GM21526 (cell line): ENCODE data around the gene VPS26C.

ENCODE experiments used
- ATAC-seq: cut with Tn5 transposase; IDR thresholded peaks from one replicate; pipeline ENCODE4 v1.9.1; 2021; ENCODE audit warnings: moderate library complexity; ENCODE audit not compliant: unreplicated experiment, low FRiP score

The VPS26C gene

DNA sequence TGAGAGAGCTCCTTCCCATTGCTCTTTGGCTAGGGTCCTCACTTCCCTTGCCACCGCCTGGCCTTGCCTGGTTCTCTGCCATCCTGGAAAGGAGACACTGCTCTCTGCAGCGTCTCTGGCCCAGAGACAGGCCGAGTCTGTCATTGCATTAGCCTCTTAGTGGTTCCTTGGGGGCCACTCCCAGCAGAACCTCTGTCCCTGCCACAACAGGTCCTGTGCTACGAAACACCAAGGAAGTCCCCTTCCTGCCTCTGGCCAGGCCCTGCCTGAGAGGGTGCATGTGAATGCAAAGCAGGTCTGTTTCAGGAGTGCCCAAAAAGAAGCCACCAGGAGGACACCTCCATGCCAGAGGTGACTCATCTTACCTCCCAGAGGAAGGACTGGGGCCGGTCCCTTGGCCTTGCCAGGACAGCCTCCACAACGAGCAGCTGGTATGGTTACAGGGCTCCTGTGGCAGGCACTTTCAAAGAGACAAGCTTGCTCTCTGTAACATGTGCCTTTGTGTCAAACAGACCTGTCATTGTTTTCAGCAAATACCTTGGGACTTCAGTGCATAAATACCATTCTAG, 59.6 kb downstream of the VPS26C start:
- ATAC-seq = peak; percentile 37

DNA sequence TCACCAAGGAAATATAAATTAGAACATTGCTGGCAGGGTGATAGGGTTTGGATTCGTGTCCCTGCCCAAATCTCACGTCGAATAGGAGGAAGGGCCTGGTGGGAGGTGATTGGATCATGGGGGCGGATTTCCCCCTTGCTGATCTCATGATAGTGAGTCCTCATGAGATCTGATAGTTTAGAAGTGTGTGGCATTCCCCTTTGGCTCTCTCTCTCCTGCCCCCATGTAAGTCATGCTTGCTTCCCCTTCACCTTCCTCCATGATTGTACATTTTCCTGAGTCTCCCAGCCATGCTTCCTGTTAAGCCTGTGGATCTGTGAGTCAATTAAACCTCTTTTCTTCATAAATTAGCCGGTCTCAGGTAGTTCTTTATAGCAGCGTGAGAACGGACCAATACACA, 60.6 kb downstream of the VPS26C start:
- ATAC-seq = no peak

DNA sequence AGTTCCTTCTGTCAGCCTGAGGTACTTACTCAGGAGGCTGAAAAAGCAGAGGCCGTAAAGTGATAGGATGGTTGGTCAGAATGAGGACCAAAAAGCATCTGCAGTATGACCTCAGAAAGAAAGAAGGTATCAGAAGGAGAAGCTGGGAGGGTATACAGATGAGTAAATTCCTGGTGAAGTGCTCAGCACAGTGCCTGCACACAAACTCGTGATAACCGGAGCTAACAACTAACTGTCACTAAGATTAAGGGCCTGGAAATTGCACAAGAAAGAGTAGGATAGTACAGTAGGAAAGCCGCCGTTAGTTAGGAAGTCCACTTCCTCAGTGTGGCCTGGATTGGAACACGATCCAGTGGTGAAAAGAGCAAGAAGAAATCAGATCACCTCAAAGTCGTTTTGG, 62.6 kb downstream of the VPS26C start:
- no peak for ATAC-seq

DNA sequence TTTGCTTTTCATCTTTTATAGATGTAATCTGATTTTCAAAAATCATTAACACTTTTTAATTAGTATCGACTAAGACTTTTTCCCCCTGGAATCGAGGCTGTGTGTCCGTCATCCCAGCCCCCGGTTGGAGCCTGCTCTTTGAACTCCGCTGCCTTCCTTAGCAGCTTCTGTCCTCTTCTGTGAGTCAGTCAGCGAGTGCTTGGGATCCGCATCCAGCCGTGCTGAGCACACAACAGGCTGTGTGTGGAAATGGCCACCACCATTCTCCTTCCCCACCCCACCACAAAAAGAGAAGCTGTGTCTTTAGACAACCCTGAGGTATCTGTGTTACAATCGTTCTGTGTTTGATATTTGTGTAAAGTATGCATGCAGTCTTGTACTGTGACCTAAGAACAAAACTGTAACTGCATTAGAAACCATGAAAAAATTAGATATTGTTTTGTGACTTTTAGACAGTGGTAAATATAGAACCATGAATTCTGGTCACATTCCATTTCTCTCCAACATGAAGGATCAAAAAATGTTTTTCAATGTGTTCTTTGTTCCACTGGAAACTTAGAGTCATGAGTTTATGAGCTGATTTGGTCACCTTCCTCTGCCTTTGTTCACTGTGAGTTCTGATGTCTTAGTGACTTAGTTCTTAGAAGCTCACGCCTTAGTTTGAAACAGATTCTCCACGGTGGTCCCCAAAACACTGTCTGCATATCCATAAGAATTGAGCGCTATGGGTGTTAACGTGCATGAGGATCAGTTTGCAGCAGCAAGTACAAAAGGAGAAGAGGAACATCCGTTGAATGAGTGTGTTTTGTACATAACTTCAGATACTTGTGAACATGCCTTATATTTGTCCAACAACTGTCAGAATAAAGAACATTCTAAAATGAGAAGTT, 64.7 kb downstream of the VPS26C start:
- ATAC-seq = no peak

DNA sequence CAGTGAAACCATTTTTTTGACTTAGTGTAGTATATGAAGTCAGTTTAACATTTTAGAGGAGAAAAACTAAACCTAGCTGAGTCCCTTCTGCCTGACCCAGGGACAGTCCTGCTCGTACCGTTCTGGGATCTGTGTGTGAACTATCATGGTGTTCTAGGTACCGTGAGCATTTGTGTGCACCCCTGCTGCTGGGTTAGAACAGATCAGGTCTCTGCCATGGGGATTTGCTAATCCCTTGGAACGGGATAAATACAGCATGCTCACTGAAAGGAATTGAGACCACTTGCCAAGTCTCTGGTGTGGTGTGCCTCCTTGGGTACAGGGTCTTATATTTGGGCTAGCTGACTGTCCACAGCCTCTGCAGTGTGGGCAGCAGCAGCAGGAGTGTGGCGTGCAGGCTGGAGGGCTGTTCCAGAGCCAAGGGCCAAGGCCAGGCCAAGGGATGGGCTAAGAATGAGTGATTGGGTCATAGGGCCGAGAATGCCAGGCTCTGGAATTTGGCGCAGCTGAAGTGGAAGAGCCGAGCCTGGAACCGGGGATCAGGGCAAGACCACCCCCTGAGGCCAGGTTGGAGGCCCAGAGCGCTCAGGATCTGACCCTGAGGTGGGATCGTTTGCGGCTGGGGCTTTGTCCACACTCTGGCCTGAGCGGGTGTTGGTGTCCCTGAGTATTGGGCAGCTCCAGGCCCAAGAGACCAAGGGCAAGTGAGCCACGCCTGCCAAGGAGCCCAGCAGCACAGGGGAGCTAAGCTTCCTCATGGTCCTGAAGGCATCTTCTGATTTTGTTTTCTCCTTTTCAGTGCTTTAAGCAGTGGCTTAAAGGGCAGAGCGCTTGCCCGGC, 66.3 kb downstream of the VPS26C start:
- ATAC-seq = no peak

DNA sequence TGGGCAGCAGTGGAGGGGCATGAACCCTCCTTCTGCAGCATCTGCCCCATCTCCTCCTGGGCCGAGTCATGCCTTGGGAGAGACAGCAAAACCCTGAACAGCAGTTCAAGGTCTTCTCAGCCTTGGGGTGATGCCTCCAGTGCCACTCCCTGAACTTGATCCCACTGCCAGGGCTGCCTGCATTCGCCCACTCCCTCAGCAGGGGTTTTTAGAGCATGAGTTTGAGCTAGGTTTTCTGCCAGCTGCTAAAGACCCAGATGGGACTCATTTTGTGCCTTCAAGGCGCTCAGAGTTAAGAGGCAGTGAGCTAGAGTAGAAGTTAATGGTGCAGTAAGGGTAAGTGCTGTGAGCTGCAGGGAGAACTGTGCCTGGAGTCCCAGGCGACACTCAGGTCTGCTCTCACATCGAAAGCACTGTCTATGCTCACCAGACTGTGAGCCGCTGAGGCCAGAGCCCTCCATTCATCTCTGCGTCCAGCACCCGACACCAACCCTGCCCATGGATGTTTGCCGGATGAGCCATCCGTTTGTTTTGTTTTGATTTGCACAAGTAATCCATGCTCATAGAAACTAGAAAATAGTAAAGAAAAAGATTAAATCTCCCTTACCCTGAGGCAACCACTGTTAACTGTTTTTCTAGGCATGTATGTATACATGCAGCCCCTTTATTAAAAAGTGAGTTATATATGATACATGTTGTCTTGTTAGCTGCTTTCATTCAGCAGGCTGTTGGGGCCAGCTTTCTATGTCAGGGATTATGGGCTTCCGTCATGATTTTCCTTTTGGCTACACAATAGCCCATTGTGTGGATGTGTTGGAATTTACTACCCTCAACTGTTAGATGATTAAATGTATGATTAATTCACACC, 67.8 kb downstream of the VPS26C start:
- ATAC-seq = no peak

DNA sequence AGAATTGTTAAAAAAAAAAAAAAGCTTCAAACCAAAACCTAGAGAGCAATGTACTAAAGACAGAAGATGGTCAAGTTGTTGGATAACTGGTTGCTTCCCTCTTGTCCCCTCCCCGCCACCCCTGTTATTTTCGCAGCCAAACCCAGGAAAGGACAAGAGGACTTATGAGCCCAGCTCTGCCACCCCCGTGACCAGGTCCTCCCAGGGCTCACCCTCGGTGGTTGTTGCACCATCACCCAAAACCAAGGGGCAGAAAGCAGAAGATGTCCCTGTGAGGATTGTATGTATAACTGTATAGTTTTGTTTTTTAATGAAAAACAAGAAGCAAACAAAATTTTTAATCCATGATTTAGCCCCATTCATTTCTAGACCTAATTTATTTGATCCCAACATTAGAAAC, 69.4 kb downstream of the VPS26C start:
- no peak for ATAC-seq

DNA sequence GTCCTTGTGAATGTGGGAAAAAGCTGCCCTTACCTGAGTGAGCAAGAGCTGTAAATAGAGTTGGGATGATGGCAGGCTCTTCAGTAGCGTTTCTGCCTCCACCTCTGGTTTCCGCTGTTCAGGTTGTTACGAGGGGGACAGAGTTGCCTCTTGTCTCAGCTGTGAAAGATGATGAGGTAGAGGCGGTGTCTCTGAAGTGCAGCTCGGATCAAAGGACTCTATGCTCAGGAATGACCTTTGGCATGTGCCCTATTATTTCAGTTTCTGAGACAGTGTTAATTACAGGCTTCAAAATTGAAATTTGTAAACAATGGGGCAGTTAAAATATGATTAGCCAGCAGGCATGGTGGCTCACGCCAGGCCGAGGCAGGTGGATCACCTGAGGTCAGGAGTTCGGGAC, 70.3 kb downstream of the VPS26C start:
- no peak for ATAC-seq

DNA sequence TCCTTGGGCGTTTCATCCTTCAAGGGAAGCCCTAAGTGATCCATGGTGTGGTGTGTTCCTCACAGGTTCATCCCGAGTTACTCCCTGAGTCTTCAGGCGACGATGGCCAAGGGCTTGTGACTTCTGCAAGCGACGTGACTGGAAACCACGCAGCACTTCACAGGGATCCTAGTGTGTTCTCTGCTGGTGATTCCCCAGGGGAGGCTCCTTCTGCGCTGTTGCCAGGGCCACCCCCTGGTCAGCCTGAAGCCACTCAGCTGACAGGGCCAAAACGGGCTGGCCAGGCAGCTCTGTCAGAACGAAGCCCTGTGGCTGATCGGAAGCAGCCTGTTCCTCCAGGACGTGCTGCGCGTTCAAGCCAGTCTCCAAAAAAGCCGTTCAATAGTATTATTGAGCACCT, 71.5 kb downstream of the VPS26C start:
- no peak for ATAC-seq

DNA sequence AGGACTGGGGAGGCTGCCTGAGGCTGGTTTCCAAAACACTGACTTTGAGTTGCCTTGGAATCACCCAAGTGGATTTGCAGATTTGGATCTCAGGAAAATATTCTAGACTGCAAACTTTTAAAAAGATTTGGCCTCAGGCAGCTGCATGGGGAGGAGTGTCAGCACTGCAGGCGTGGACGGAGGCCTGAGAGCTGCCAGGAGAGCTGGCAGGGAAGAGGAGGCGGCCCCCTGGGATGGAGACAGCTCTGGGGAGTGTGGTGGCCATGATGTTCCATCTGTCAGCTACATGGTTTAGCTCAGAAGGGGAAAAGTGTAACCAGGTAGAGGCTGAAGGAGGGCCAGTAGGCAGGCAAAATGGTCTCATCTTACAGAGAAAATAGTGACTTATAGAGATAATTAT, 72.1 kb downstream of the VPS26C start:
- ATAC-seq = no peak

DNA sequence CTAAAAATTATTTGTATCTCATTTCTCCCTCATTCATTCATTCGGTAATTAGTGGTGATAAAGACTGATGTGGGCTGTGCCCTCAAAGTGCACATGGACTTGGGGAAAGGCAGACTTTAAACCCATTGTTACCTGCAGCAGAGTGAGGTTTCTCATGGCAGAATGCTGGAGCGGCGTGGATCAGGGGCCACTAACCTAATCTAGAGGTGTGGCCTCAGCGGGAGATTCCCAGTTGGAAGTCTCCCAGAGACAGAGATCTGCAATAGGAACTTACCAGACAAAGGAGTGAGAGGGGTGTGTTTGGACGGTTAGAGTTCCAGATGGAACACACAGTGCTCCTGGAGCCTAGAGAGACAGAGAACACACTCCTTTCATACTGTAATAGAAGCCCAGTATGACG, 73.5 kb downstream of the VPS26C start:
- ATAC-seq = no peak

DNA sequence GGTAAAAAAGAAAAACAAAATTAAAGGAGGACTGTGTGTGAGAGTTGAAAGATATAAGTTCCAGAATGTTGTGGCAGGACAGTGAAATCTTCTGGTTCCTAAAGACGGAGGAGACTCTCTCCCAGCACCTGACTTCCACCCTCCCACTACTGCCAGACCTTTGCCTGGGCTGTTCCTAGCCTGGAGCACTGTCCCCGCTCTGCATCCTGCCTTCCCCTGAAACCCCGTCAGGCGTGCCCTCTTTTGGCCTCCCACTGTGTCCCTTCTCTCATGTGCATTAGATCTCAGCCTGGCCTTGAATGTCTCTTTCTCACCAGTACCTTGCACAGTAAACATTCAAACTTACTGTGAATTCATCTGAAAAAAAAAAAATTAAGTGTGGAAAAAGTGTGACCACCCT, 74.1 kb downstream of the VPS26C start:
- ATAC-seq = no peak

DNA sequence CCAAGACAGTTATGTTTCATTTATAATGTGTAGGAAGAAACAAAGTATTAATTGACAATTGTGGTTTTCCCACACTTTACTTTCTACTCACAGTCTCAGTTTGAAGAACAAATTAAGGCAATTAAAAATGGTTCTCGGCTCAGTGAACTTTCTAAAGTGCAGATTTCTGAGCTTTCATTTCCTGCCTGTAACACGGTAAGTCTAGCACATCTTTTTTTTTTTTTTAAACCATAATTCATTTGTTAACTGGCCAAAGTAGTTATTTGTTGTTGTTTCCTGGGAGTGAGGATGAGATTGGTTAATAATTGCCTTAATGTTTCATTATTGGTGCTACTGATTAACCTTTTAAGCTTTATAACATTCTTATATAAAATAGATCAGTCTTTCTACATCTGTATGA, 75.1 kb downstream of the VPS26C start:
- ATAC-seq = no peak

DNA sequence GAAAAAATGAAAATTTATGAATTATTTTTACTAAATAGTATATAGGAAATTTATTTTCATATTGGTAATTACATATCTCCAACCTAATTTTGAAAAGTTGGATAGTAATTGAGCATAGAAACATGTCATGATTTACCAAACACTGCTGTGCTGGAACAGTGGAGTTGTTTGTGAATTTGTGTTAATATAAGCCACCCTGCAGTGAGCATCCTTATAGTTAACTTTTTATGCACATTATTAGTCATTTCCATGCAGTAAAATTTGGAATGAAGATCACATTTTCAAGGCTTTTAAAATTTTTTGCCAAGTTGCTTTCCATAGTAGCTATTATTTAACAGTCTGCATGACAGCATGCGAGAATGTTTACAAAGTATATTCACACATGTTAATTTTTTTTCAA, 78.3 kb downstream of the VPS26C start:
- no peak for ATAC-seq

DNA sequence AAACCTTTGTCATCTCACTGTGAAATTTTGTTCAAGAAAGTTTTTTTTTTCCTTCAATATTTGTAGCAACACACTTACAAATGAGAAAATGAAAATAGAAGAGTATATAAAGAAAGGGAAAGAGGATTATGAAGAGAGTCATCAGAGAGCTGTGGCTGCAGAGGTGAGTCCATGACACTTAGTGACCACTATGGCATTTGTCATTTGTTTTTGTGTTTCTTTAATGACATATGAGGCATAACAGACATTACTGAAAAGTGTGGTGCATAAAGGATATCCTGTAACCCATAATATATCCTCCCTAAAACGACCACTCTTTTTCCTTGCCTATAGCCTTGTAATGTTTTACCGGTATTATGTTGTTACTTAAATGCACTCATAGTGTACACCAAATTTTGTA, 80.2 kb downstream of the VPS26C start:
- no peak for ATAC-seq

DNA sequence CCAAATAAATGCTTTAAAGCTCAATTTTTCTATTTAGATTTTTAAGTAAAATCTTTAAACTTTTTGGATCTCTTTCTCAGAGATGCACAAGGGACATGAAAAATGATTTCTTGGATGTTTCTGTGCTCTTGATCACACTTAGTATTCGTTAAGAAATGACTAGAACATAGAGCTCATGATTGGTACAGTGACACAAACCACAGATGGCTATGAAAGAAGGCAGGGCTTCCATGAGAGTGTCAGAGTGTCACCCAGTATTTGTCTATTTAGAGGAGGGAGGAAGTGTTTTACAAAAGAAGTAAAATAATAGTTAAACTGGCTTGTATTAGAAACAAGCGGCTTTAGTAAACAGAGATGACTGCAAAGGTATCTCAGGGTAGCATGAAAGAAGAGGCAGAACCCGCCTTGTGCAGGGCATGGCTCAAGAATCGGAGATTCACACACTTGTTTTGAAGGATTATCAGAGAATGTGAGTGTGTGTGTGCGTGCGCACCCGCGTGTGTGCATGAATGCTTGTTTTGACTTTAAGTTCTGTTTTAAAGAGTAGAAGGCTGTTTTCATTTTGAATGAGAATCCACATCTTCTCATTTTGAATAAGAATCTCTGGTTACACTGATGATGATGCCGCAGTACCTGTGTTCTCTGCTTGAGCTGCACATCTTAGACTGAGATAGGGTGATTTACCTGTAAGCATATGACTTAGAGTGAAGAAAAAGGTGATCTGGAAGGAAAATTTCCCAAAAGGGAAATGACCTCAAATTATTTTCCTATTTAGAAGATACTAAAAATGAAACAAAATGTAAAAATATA, 82.1 kb downstream of the VPS26C start:
- no peak for ATAC-seq

DNA sequence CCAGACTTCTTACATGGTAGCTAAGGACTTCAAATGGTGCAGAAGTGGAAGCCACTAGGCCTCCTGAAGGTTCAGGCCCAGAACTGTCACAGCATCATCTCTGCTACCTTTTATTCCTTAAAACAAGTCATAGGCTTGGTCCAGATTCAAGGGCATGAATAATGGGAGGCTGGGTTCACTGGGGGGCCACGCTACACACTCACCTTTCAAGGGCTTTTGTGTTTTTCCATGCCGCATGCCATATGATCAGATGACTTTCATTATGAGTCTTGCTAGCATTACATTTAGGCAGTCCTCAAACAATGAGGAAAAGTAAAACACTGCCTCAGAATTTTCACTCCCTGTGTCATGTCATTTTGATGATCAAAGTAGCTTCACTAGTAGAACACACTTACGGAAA, 83.4 kb downstream of the VPS26C start:
- ATAC-seq = no peak

DNA sequence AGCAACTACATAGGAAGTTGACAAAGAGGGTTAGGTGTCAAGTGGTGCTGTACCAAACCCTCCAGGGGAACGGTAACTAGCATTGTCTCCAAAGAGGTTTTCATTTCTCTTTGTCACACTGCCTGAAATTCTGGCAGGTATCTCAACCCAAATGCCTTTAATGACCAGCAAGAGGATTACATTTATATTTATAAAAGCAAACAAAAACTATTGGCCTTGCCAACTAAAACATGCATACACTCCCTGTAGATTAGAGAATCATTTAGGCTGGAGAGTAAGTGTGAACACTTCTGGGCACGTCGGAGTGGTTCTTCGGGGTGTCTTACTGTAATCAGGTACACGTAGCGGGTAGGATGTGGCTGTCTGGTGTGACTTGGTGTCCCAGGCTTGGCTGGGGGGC, 84.9 kb downstream of the VPS26C start:
- ATAC-seq = no peak

DNA sequence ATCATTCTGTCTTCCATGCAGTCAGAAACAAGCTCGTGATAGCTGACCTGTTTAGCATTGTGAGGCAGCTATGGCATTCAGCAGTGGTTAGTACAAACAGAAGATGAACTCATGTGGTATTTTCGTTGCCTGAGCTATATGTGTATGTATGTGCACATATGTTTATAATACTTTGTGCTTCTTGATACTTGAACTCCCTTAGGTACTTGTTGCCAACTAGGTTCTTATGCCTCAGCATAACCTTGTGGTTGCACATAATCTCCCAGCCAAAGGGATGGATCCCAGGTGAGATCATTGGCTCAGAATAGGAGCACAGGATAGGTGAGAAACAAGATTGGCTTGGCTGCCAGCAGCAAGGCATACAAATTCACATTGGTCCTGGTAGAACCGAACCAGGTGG, 86.1 kb downstream of the VPS26C start:
- no peak for ATAC-seq

DNA sequence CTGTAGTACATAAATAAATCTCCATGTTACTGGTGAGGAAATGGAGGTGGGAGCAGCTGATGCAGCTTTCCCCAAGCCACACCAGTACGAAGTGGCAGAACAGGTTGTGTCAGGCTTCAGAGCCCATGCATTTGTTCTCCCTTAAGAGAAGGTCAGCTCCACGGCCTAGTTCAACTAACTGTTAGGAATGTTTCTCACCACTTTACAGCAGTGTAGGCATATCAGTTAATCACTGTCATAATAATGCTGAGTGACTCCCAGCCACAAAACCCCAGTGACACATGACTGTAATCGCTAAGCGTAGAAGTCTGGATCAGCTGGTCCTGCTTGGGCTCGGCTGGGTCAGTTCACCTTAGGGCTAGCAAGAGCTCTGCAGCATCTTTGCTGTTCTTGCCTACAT, 90.4 kb downstream of the VPS26C start:
- no peak for ATAC-seq
